CD4-positive, alpha-beta T cell treated with Interleukin-4 for 4 hours (primary cell): ENCODE data around the gene PCNT.
A peak's percentile ranks its signal among the peaks of the same experiment; 100 is the strongest.
"Not testable (repeated sequence)": the region's sequence is repeated elsewhere in the genome, so short reads cannot be mapped to it uniquely, and the experiment has no call there.

Source experiments
- DNase-seq: peaks from one replicate; pipeline ENCODE4 v3.0.0-alpha.2; 2020

Gene PCNT

GRCh38 chr21:46455575-46456385 lies 131.8 kb downstream of the PCNT start:
- DNase-seq, result no peak

GRCh38 chr21:46456750-46457149 lies 132.8 kb downstream of the PCNT start:
- DNase-seq, result no peak

GRCh38 chr21:46457801-46458314 lies 133.9 kb downstream of the PCNT start:
- DNase-seq, result no peak

- DNase-seq, result peak; percentile 95
These were observed 134.5 kb downstream of the PCNT start, which contains the start of gene DIP2A for GRCh38 chr21:46458315-46459023. TSS of gene DIP2A (plus strand) at chr21:46458891. CDS start at chr21:46459132, 241 bp downstream.

GRCh38 chr21:46459024-46459355 lies 135.0 kb downstream of the PCNT start:
- DNase-seq, result no peak

GRCh38 chr21:46459356-46460112 lies 135.6 kb downstream of the PCNT start:
- no peak for DNase-seq

- no peak for DNase-seq
These were observed 138.0 kb downstream of the PCNT start for GRCh38 chr21:46461909-46462308.

GRCh38 chr21:46465153-46465552 lies 141.2 kb downstream of the PCNT start:
- DNase-seq, result not testable (repeated sequence)

GRCh38 chr21:46465651-46466050 lies 141.7 kb downstream of the PCNT start:
- DNase-seq, result no peak

- no peak for DNase-seq
These were observed 144.3 kb downstream of the PCNT start for GRCh38 chr21:46468108-46468774.

- DNase-seq, result no peak
These were observed 145.3 kb downstream of the PCNT start for GRCh38 chr21:46469275-46469674.

- no peak for DNase-seq
These were observed 147.6 kb downstream of the PCNT start for GRCh38 chr21:46471514-46471913.

GRCh38 chr21:46472246-46472645 lies 148.3 kb downstream of the PCNT start:
- no peak for DNase-seq

- DNase-seq, result no peak
These were observed 150.4 kb downstream of the PCNT start for GRCh38 chr21:46474382-46474781.

GRCh38 chr21:46475296-46475695 lies 151.3 kb downstream of the PCNT start:
- DNase-seq, result no peak

- no peak for DNase-seq
These were observed 153.8 kb downstream of the PCNT start for GRCh38 chr21:46477765-46478164.

GRCh38 chr21:46478910-46479309 lies 155.0 kb downstream of the PCNT start:
- no peak for DNase-seq

- DNase-seq, result no peak
These were observed 156.5 kb downstream of the PCNT start for GRCh38 chr21:46480466-46480865.

GRCh38 chr21:46482225-46482845 lies 158.4 kb downstream of the PCNT start:
- no peak for DNase-seq

- DNase-seq, result no peak
These were observed 158.9 kb downstream of the PCNT start for GRCh38 chr21:46482846-46483231.

GRCh38 chr21:46483300-46484295 lies 159.6 kb downstream of the PCNT start:
- peak; percentile 24 for DNase-seq
